B cell (primary cell): Measurements from ENCODE around the gene NBEA. TPM values are rescaled to one million over a fixed set of nuclear protein-coding genes. Genes with fewer than 3 reads are reported as not detected.

Experiments used
- ATAC-seq: fragments of 200-7000 bp; cut with Tn5 transposase; one replicate; pipeline ENCODE4 v1.10.0; 2021; ENCODE audit warnings: low read depth, mild to moderate bottlenecking, moderate number of reproducible peaks, moderate library complexity
- CTCF ChIA-PET: fragments of 350-600 bp; sonication (Branson Sonifier 250); formaldehyde crosslinking; loops from one replicate; lab custom pipeline; 2021; ENCODE audit warnings: antibody characterized with exemption, inconsistent platforms; lab: Charles Lee
- POLR2A ChIA-PET: fragments of 350-600 bp; sonication (Branson Sonifier 250); formaldehyde crosslinking; loops from one replicate; lab custom pipeline; 2021; ENCODE audit warnings: antibody characterized with exemption; lab: Charles Lee
- DNase-seq: peaks from one replicate; pipeline ENCODE4 v3.0.0; 2013
- H2AFZ ChIP-seq: 2 replicates; pipeline ENCODE4 v1.6.1; 2012; ENCODE audit warnings: mild to moderate bottlenecking, low read depth, low read length; ENCODE audit not compliant: insufficient read depth, poor library complexity, severe bottlenecking
- H3K27ac ChIP-seq, 2 donors: 1 replicate in 1 of 2; 2 replicates in 1 of 2; pipeline ENCODE4 v1.5.1; 2012 to 2013; ENCODE audit warnings: low read length in 2 of 2, mild to moderate bottlenecking in 2 of 2, moderate library complexity in 1 of 2
- H3K27me3 ChIP-seq, 4 experiments: fragments of 200-600 bp in 1 of 4; sonication (generic) in 1 of 4; replicated peaks in 1 of 4; 1 replicate in 2 of 4; 2 replicates in 2 of 4; pipeline versions ENCODE4 v1.6.1 to v1.7.0; 2013 to 2016; ENCODE audit warnings: low read length in 3 of 4, mild to moderate bottlenecking in 2 of 4, mixed read lengths in 1 of 4, moderate library complexity in 1 of 4; ENCODE audit not compliant: insufficient read depth in 4 of 4, control insufficient read depth in 3 of 4; ENCODE audit errors: control extremely low read depth in 1 of 4
- H3K36me3 ChIP-seq, 2 experiments: replicated peaks in 1 of 2; 1 replicate in 1 of 2; 2 replicates in 1 of 2; pipeline versions ENCODE4 v1.6.1 to v1.7.1; 2013; ENCODE audit warnings: low read length in 1 of 2; ENCODE audit not compliant: insufficient read depth in 2 of 2, control insufficient read depth in 1 of 2; ENCODE audit errors: control extremely low read depth in 1 of 2, extremely low read depth in 1 of 2
- H3K4me1 ChIP-seq, 2 donors: fragments of 200-600 bp in 1 of 2; sonication (generic) in 1 of 2; 1 replicate in 1 of 2; 2 replicates in 1 of 2; pipeline versions ENCODE4 v1.5.1 to v1.6.1; 2013 to 2017; ENCODE audit warnings: low read length in 2 of 2; ENCODE audit not compliant: control insufficient read depth in 2 of 2, insufficient read depth in 2 of 2
- H3K4me2 ChIP-seq: replicated peaks from 2 replicates; pipeline ENCODE3; 2012; ENCODE audit warnings: mild to moderate bottlenecking, low read depth, low read length; ENCODE audit not compliant: poor library complexity, severe bottlenecking
- H3K4me3 ChIP-seq, 5 experiments: fragments of 200-600 bp in 1 of 5; sonication (generic) in 1 of 5; 1 replicate in 3 of 5; 2 replicates in 2 of 5; pipeline versions ENCODE4 v1.5.1 to v1.7.0; 2011 to 2016; ENCODE audit warnings: low read length in 4 of 5, mild to moderate bottlenecking in 4 of 5, low read depth in 2 of 5, control low read depth in 1 of 5, moderate library complexity in 1 of 5; ENCODE audit not compliant: insufficient read depth in 1 of 5; ENCODE audit errors: control extremely low read depth in 1 of 5, extremely low read depth in 1 of 5
- H3K79me2 ChIP-seq: fragments of 200-600 bp; sonication (generic); one replicate; pipeline ENCODE4 v1.6.0; 2016; ENCODE audit warnings: low read length; ENCODE audit not compliant: control insufficient read depth, insufficient read depth
- H3K9ac ChIP-seq: fragments of 200-600 bp; sonication (generic); 2 replicates; pipeline ENCODE4 v1.6.1; 2017; ENCODE audit warnings: mild to moderate bottlenecking, low read length, moderate library complexity
- H3K9me3 ChIP-seq, 3 donors: one replicate each; pipeline versions ENCODE4 v1.6.1 to v1.7.1; 2013; ENCODE audit warnings: low read length in 2 of 3; ENCODE audit not compliant: control insufficient read depth in 2 of 3, insufficient read depth in 1 of 3; ENCODE audit errors: control extremely low read depth in 1 of 3
- H4K20me1 ChIP-seq: 2 replicates; pipeline ENCODE4 v1.6.0; 2012; ENCODE audit warnings: mild to moderate bottlenecking, low read length; ENCODE audit not compliant: insufficient read depth, control insufficient read depth, poor library complexity, severe bottlenecking
- H3K27ac Mint-ChIP-seq: one replicate; pipeline ENCODE4 v1.8.0; 2021; ENCODE audit warnings: mixed read lengths
- H3K27me3 Mint-ChIP-seq: one replicate; pipeline ENCODE4 v1.8.0; 2021; ENCODE audit warnings: mixed read lengths
- H3K4me1 Mint-ChIP-seq: one replicate; pipeline ENCODE4 v1.8.0; 2021; ENCODE audit warnings: mixed read lengths
- H3K4me3 Mint-ChIP-seq: one replicate; pipeline ENCODE4 v1.8.0; 2021; ENCODE audit warnings: mixed read lengths
- H3K9me3 Mint-ChIP-seq: one replicate; pipeline ENCODE4 v1.8.0; 2022; ENCODE audit warnings: mixed read lengths; ENCODE audit not compliant: insufficient read depth
- EZH2 ChIP-seq: IDR thresholded peaks from 2 replicates; pipeline ENCODE4 v1.6.1; 2012; ENCODE audit warnings: borderline replicate concordance, low read depth, mild to moderate bottlenecking, moderate library complexity, low read length; ENCODE audit not compliant: insufficient read depth, poor library complexity, severe bottlenecking
- WGBS: methylation state at CpG from one replicate; pipeline ENCODE4 v1.1.5; 2013; ENCODE audit warnings: missing lambda C conversion rate; ENCODE audit not compliant: insufficient coverage; 5-methylcytosine and 5-hydroxymethylcytosine counted together
- intact Hi-C: fragments of 100-400 bp; cut with micrococcal nuclease; formaldehyde crosslinking; loops from one replicate; pipeline ENCODE4 v1.10.0; 2022
- polyA plus RNA-seq: library from polyadenylated mRNA; depleted of rRNA; stranded (reverse); fragments of >200 nt; gene quantifications from 2 replicates; pipeline ENCODE4 v1.2.3, GENCODE V29; 2012
- total RNA-seq, 2 donors: library from RNA; stranded (reverse); fragments of 120-200 nt in 1 of 2; gene quantifications; 1 replicate in 1 of 2; 2 replicates in 1 of 2; pipeline versions ENCODE4 v1.2.3 to v1.2.4, GENCODE V29; 2013 to 2022
- TF ChIP-seq, protein P1 (sequence below): fragments of 200-600 bp; IDR thresholded peaks from one replicate; pipeline ENCODE4 v1.8.0; 2022; ENCODE audit warnings: antibody characterized with exemption, mild to moderate bottlenecking

NBEA gene
- total and polyA plus RNA-seq, 2 donors (not counting 1 experiment from before 2014, with no cell fraction given) = 1.5 to 10.7 TPM

DNA sequence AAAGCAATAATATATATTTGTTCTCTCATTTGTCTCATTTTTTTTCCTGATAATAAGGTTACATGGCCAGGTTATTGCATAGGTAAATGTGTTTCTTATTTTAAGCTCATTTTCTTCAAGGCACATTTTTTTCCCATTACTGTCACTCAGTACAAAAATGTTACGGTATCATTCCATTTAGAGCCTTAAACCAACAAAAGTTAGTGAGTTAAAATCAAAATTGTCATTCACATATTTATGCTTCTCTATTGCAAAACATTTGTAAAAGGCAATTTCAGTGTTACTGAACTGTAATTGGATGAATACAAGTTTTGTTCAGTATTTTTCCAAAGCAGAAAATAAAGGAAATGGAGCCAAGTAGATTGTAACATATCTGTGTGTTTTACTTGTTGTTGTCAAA is 652.0 kb downstream of the NBEA start:
- TF ChIP-seq, protein P1, sequence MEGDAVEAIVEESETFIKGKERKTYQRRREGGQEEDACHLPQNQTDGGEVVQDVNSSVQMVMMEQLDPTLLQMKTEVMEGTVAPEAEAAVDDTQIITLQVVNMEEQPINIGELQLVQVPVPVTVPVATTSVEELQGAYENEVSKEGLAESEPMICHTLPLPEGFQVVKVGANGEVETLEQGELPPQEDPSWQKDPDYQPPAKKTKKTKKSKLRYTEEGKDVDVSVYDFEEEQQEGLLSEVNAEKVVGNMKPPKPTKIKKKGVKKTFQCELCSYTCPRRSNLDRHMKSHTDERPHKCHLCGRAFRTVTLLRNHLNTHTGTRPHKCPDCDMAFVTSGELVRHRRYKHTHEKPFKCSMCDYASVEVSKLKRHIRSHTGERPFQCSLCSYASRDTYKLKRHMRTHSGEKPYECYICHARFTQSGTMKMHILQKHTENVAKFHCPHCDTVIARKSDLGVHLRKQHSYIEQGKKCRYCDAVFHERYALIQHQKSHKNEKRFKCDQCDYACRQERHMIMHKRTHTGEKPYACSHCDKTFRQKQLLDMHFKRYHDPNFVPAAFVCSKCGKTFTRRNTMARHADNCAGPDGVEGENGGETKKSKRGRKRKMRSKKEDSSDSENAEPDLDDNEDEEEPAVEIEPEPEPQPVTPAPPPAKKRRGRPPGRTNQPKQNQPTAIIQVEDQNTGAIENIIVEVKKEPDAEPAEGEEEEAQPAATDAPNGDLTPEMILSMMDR = no peak
- no peak overlapping the region for H3K4me3 Mint-ChIP-seq
- H3K4me2 ChIP-seq = no peak overlapping the region
- DNase-seq (no peak), ATAC-seq (no peak)
- WGBS = no CpG with 5 or more reads among the region's 1 CpG
- no peak overlapping the region for H3K27ac Mint-ChIP-seq
- H3K4me1 ChIP-seq = no peaks in the 10 kb centered on the region
- no peak overlapping the region for H2AFZ ChIP-seq
- H3K36me3 ChIP-seq = no peaks in the 10 kb centered on the region
- H3K4me1 Mint-ChIP-seq = no peaks in the 10 kb centered on the region
- H3K79me2 ChIP-seq = no peaks in the 10 kb centered on the region
- intact Hi-C loops = no loop called here
- no peak overlapping the region for H3K4me3 ChIP-seq
- H3K27me3 ChIP-seq = no peaks in the 10 kb centered on the region
- no peak overlapping the region for H3K9ac ChIP-seq
- no peaks in the 10 kb centered on the region for H3K9me3 ChIP-seq
- no peaks in the 10 kb centered on the region for H3K27me3 Mint-ChIP-seq
- no peak overlapping the region for H3K27ac ChIP-seq
- H4K20me1 ChIP-seq = no peaks in the 10 kb centered on the region
- ChIA-PET POLR2A (no interaction called here), CTCF (no interaction called here)
- H3K9me3 Mint-ChIP-seq = no peaks in the 10 kb centered on the region

DNA sequence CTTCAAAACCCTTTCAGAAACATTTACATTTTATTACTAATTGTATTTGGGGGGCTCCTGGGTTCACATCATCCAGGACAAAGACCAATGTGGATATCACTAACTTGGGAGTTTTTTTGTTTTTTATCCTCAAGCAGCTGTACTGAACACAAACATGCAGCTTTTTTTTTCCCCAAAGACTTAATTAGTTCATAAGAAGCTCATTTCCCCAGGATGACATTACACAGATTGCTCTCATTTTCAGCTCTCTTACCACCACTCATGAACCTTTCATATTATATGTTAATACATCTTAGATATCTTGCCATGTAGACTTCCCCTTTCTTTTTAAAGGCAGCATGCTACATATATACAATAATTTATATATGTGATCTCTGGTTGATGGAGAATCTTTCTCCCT is 653.1 kb downstream of the NBEA start:
- intact Hi-C loops = no loop called here
- no peak for TF ChIP-seq EZH2
- TF ChIP-seq, protein P1 = no peak
- H3K4me3 Mint-ChIP-seq = no peak overlapping the region
- ChIA-PET POLR2A (no interaction called here), CTCF (no interaction called here)
- H3K4me1 Mint-ChIP-seq = no peaks in the 10 kb centered on the region
- no peaks in the 10 kb centered on the region for H3K27me3 Mint-ChIP-seq
- H3K27ac Mint-ChIP-seq = no peak overlapping the region
- H4K20me1 ChIP-seq = no peaks in the 10 kb centered on the region
- no peaks in the 10 kb centered on the region for H3K36me3 ChIP-seq
- ATAC-seq = no peak
- no peak overlapping the region for H2AFZ ChIP-seq
- H3K9ac ChIP-seq = no peak overlapping the region
- DNase-seq = no peak
- H3K27me3 ChIP-seq = no peaks in the 10 kb centered on the region
- H3K27ac ChIP-seq = no peak overlapping the region
- H3K9me3 ChIP-seq = no peaks in the 10 kb centered on the region
- no peak overlapping the region for H3K4me3 ChIP-seq
- H3K9me3 Mint-ChIP-seq = no peaks in the 10 kb centered on the region
- no peak overlapping the region for H3K4me2 ChIP-seq
- H3K4me1 ChIP-seq = no peaks in the 10 kb centered on the region
- H3K79me2 ChIP-seq = no peaks in the 10 kb centered on the region
